GM19455 (cell line): ENCODE measurements around the gene NOTCH1.
"Not testable (repeated sequence)": the region's sequence is repeated elsewhere in the genome, so short reads cannot be mapped to it uniquely, and the experiment has no call there.

Source experiments
- ATAC-seq: cut with Tn5 transposase; IDR thresholded peaks from one replicate; pipeline ENCODE4 v1.9.1; 2021; ENCODE audit not compliant: unreplicated experiment

Gene NOTCH1

GRCh38 chr9:136578915-136579649 lies 33.2 kb upstream of the NOTCH1 start:
- no peak for ATAC-seq

- no peak for ATAC-seq
Observed at GRCh38 chr9:136578626-136578914, 32.7 kb upstream of the NOTCH1 start.

- ATAC-seq, result no peak
Observed at GRCh38 chr9:136577941-136578625, 32.2 kb upstream of the NOTCH1 start.

GRCh38 chr9:136576269-136576626 lies 30.4 kb upstream of the NOTCH1 start:
- no peak for ATAC-seq

- no peak for ATAC-seq
Observed at GRCh38 chr9:136575626-136576268, 29.9 kb upstream of the NOTCH1 start.

- ATAC-seq, result not testable (repeated sequence)
Observed at GRCh38 chr9:136574606-136575005, 28.8 kb upstream of the NOTCH1 start.

- no peak for ATAC-seq
Observed at GRCh38 chr9:136572828-136573625, 27.2 kb upstream of the NOTCH1 start.

GRCh38 chr9:136572003-136572827 lies 26.4 kb upstream of the NOTCH1 start:
- no peak for ATAC-seq

- ATAC-seq, result no peak
Observed at GRCh38 chr9:136571531-136571930, 25.7 kb upstream of the NOTCH1 start.

GRCh38 chr9:136570916-136571315 lies 25.1 kb upstream of the NOTCH1 start:
- ATAC-seq, result no peak

GRCh38 chr9:136570191-136570845 lies 24.5 kb upstream of the NOTCH1 start:
- no peak for ATAC-seq

GRCh38 chr9:136569526-136570148 lies 23.8 kb upstream of the NOTCH1 start:
- ATAC-seq, result no peak

GRCh38 chr9:136568288-136569081 lies 22.6 kb upstream of the NOTCH1 start:
- ATAC-seq, result no peak

GRCh38 chr9:136567651-136568287 lies 21.9 kb upstream of the NOTCH1 start:
- ATAC-seq, result no peak

- no peak for ATAC-seq
Observed at GRCh38 chr9:136566901-136567300, 21.1 kb upstream of the NOTCH1 start.

GRCh38 chr9:136566553-136566895 lies 20.7 kb upstream of the NOTCH1 start:
- no peak for ATAC-seq

- ATAC-seq, result no peak
Observed at GRCh38 chr9:136565715-136566552, 20.1 kb upstream of the NOTCH1 start.
